Stomach (tissue), 9 donors: ENCODE results near the gene FARP2. TPM values are rescaled to one million over a fixed set of nuclear protein-coding genes. Genes with fewer than 3 reads are reported as not detected.

ENCODE experiments used
- DNase-seq, 2 donors: peaks; one replicate each; pipeline versions ENCODE4 v3.0.0 to v3.0.0-alpha.2; 2013 to 2019
- H3K27ac ChIP-seq, 5 donors: fragments of 200-600 bp in 4 of 5; sonication (generic) in 4 of 5; one replicate each; pipeline ENCODE4 v1.5.1; 2013 to 2019; ENCODE audit warnings: mild to moderate bottlenecking in 1 of 5, moderate library complexity in 1 of 5
- H3K27me3 ChIP-seq, 3 donors: fragments of 200-600 bp; sonication (generic); one replicate each; pipeline ENCODE4 v1.5.1; 2017 to 2019; ENCODE audit warnings: mixed run types in 1 of 3
- H3K36me3 ChIP-seq, 4 donors: fragments of 200-600 bp; sonication (generic); 1 replicate in 3 of 4; 2 replicates in 1 of 4; pipeline ENCODE4 v1.5.1; 2016 to 2019
- H3K4me1 ChIP-seq, 4 donors: fragments of 200-600 bp; sonication (generic); one replicate each; pipeline ENCODE4 v1.5.1; 2016 to 2019
- H3K4me3 ChIP-seq, 4 donors: fragments of 200-600 bp; sonication (generic) in 3 of 4; one replicate each; pipeline ENCODE4 v1.5.1; 2016 to 2019; ENCODE audit warnings: mild to moderate bottlenecking in 1 of 4
- H3K9me3 ChIP-seq, 4 donors: fragments of 200-600 bp; sonication (generic); one replicate each; pipeline ENCODE4 v1.5.1; 2016 to 2019
- CTCF ChIP-seq, 7 experiments: fragments of 450-650 bp in 4 of 7; fragments of 200-600 bp in 3 of 7; sonication (generic) in 3 of 7; IDR thresholded peaks; one replicate each; pipeline ENCODE4 v1.5.1; 2016 to 2019; ENCODE audit warnings: antibody characterized with exemption in 7 of 7, control low read depth in 2 of 7, mild to moderate bottlenecking in 1 of 7
- EP300 ChIP-seq: sonication (generic); formaldehyde crosslinking; IDR thresholded peaks from one replicate; pipeline ENCODE4 v1.6.1; 2017; ENCODE audit warnings: antibody characterized with exemption
- POLR2A ChIP-seq, 4 donors: fragments of 450-650 bp; IDR thresholded peaks; one replicate each; pipeline ENCODE4 v1.6.1; 2016; ENCODE audit warnings: antibody characterized with exemption in 4 of 4, control low read depth in 2 of 4, mild to moderate bottlenecking in 1 of 4, moderate library complexity in 1 of 4
- POLR2AphosphoS5 ChIP-seq, 3 donors: sonication (generic); formaldehyde crosslinking; IDR thresholded peaks; one replicate each; pipeline ENCODE4 v1.6.1; 2016; ENCODE audit warnings: antibody characterized with exemption in 3 of 3
- WGBS, 5 donors: extraction: QIAGEN DNeasy Blood & Tissue Kit in 3 of 5; methylation state at CpG; one replicate each; pipeline versions ENCODE4 v1.1.5 to v1.1.7; 2013 to 2018; 5-methylcytosine and 5-hydroxymethylcytosine counted together
- intact Hi-C: fragments of 100-400 bp; cut with DNase I; formaldehyde crosslinking; loops from one replicate; pipeline ENCODE4 v1.15.1; 2023; ENCODE audit warnings: low total_unique reads
- polyA plus RNA-seq, 3 donors: library from polyadenylated mRNA; stranded (reverse); fragments of 200-250 nt; gene quantifications; one replicate each; pipeline ENCODE4 v1.2.3, GENCODE V29; 2013
- total RNA-seq, 5 donors: library from RNA; depleted of rRNA; stranded (reverse); fragments of >200 nt; gene quantifications; one replicate each; pipeline versions ENCODE4 v1.1.0 to v1.2.3, GENCODE V29; 2014 to 2016
- donor health status: healthy with polysubstance abuse.
- donor health status: Bipolar disorder and iron deficiency.
- donor health status: healthy.

The FARP2 gene
- total and polyA plus RNA-seq, 8 donors = 15.8 to 260 (median 69.1) TPM

- intact Hi-C loops = no loop called here
- Histone ChIP-seq H3K36me3 (peaks cover 0 to 15% (median 13%) of the 10 kb centered on the region in 4 donors), H3K4me3 (no peak overlapping the region), H3K27ac (peak overlapping the region in 2 of 5 donors; percentile 10 to 14), H3K4me1 (peaks cover 57 to 94% (median 75%) of the 10 kb centered on the region in 4 donors), H3K9me3 (no peaks in the 10 kb centered on the region), H3K27me3 (no peaks in the 10 kb centered on the region)
- WGBS, 5 donors = 12 to 36% (median 27%) methylated on average over 1 of the region's 1 CpG
- no peak for DNase-seq
- TF ChIP-seq POLR2A (IDR thresholded peaks at IDR 0.05) = no peak
- no peak for TF ChIP-seq POLR2AphosphoS5 (IDR thresholded peaks at IDR 0.05)
- no peak for TF ChIP-seq EP300
- TF ChIP-seq CTCF (IDR thresholded peaks at IDR 0.05) = no peak
Observed at GRCh38 chr2:241321033-241321432, 35.1 kb upstream of the FARP2 start.

- H3K36me3 ChIP-seq = peaks cover 3 to 24% (median 21%) of the 10 kb centered on the region in 4 donors
- peak overlapping the region in 1 of 5 donors; percentile 10 for H3K27ac ChIP-seq
- intact Hi-C loops = no loop called here
- DNase-seq = no peak
- peaks cover 54 to 93% (median 72%) of the 10 kb centered on the region in 4 donors for H3K4me1 ChIP-seq
- 36 to 50% (median 45%) methylated on average over 1 of the region's 1 CpG for WGBS, 5 donors
- no peak overlapping the region for H3K4me3 ChIP-seq
- TF ChIP-seq CTCF (IDR thresholded peaks at IDR 0.05) (no peak), POLR2A (IDR thresholded peaks at IDR 0.05) (no peak), POLR2AphosphoS5 (IDR thresholded peaks at IDR 0.05) (no peak), EP300 (no peak)
- H3K27me3 ChIP-seq = no peaks in the 10 kb centered on the region
- H3K9me3 ChIP-seq = no peaks in the 10 kb centered on the region
Observed at GRCh38 chr2:241321886-241322285, 34.2 kb upstream of the FARP2 start.

- H3K27me3 ChIP-seq = no peaks in the 10 kb centered on the region
- no peak overlapping the region for H3K27ac ChIP-seq
- intact Hi-C loops = no loop called here
- no peak for TF ChIP-seq EP300
- TF ChIP-seq POLR2A (IDR thresholded peaks at IDR 0.05) = no peak
- no peak for TF ChIP-seq CTCF (IDR thresholded peaks at IDR 0.05)
- TF ChIP-seq POLR2AphosphoS5 (IDR thresholded peaks at IDR 0.05) = no peak
- no peak overlapping the region for H3K4me3 ChIP-seq
- peaks cover 3 to 41% (median 40%) of the 10 kb centered on the region in 4 donors for H3K36me3 ChIP-seq
- WGBS, 5 donors = 61 to 68% (median 64%) methylated on average over 5 of the region's 5 CpGs
- DNase-seq = no peak
- H3K4me1 ChIP-seq = peaks cover 35 to 81% (median 56%) of the 10 kb centered on the region in 4 donors
- H3K9me3 ChIP-seq = no peaks in the 10 kb centered on the region
Observed at GRCh38 chr2:241323778-241324177, 32.3 kb upstream of the FARP2 start.

- peak overlapping the region in 1 of 5 donors; percentile 31 for H3K27ac ChIP-seq
- no peak for DNase-seq
- H3K4me1 ChIP-seq = peaks cover 28 to 81% (median 52%) of the 10 kb centered on the region in 4 donors
- intact Hi-C loops = no loop called here
- TF ChIP-seq EP300 (no peak), POLR2A (IDR thresholded peaks at IDR 0.05) (no peak), CTCF (IDR thresholded peaks at IDR 0.05) (no peak), POLR2AphosphoS5 (IDR thresholded peaks at IDR 0.05) (no peak)
- peaks cover 8 to 51% (median 49%) of the 10 kb centered on the region in 4 donors for H3K36me3 ChIP-seq
- no peaks in the 10 kb centered on the region for H3K9me3 ChIP-seq
- H3K4me3 ChIP-seq = no peak overlapping the region
- no peaks in the 10 kb centered on the region for H3K27me3 ChIP-seq
Observed at GRCh38 chr2:241324775-241325174, 31.3 kb upstream of the FARP2 start.
